Panc1 (cell line): ENCODE results near the gene DYNLRB1. TPM values are rescaled to one million over a fixed set of nuclear protein-coding genes. Genes with fewer than 3 reads are reported as not detected.

ENCODE experiments used
- ATAC-seq: fragments of 200-7000 bp; cut with Tn5 transposase; 2 replicates; pipeline ENCODE4 v1.9.1; 2020; ENCODE audit warnings: mild to moderate bottlenecking, moderate library complexity
- BruUV-seq: library from RNA; stranded (reverse); fragments of 400-500 nt; replicated peaks from 2 replicates; lab custom pipeline; 2021; lab: Mats Ljungman, UMichigan
- CTCF ChIA-PET: fragments of 300-600 bp; sonication (Branson Sonifier 250); formaldehyde crosslinking; loops from one replicate; lab custom pipeline; 2022; ENCODE audit warnings: antibody characterized with exemption; lab: Charles Lee
- POLR2A ChIA-PET: fragments of 300-600 bp; sonication (Branson Sonifier 250); formaldehyde crosslinking; loops from one replicate; lab custom pipeline; 2022; ENCODE audit warnings: antibody characterized with exemption; lab: Charles Lee
- DNase-seq: peaks from one replicate; pipeline ENCODE4 v3.0.0-alpha.2; 2010; ENCODE audit warnings: low read depth, low spot score
- H3K27ac ChIP-seq: 2 replicates; pipeline ENCODE4 v1.5.1; 2011; ENCODE audit warnings: mild to moderate bottlenecking, low read length, inconsistent platforms
- H3K27me3 ChIP-seq: fragments of 200-500 bp; sonication (Bioruptor generic); 2 replicates; pipeline ENCODE4 v1.6.0; 2014; ENCODE audit warnings: low read length, inconsistent platforms; ENCODE audit not compliant: control insufficient read depth, insufficient read depth
- H3K36me3 ChIP-seq: fragments of 200-500 bp; sonication (Bioruptor generic); 2 replicates; pipeline ENCODE4 v1.5.1; 2014; ENCODE audit warnings: inconsistent platforms, mild to moderate bottlenecking, low read length, moderate library complexity; ENCODE audit not compliant: control insufficient read depth, insufficient read depth
- H3K4me1 ChIP-seq: 2 replicates; pipeline ENCODE4 v1.5.1; 2011; ENCODE audit warnings: inconsistent platforms, mild to moderate bottlenecking, low read length, moderate library complexity; ENCODE audit not compliant: control insufficient read depth, insufficient read depth
- H3K4me3 ChIP-seq, 2 experiments: 2 replicates each; pipeline ENCODE4 v1.5.1; 2011 to 2012; ENCODE audit warnings: low read depth in 2 of 2, low read length in 2 of 2, mild to moderate bottlenecking in 2 of 2, inconsistent platforms in 1 of 2, moderate library complexity in 1 of 2
- H3K9me3 ChIP-seq: fragments of 200-500 bp; sonication (Bioruptor generic); 2 replicates; pipeline ENCODE4 v1.5.1; 2014; ENCODE audit warnings: low read depth, mild to moderate bottlenecking, inconsistent platforms, low read length, moderate library complexity; ENCODE audit not compliant: control insufficient read depth, insufficient read depth
- CTCF ChIP-seq: fragments of 450-650 bp; IDR thresholded peaks from 2 replicates; pipeline ENCODE4 v1.5.1; 2017; ENCODE audit warnings: mild to moderate bottlenecking
- POLR2AphosphoS5 ChIP-seq: IDR thresholded peaks from 2 replicates; pipeline ENCODE4 v1.6.1; 2012; ENCODE audit warnings: mild to moderate bottlenecking, low read depth, low read length, moderate library complexity
- REST ChIP-seq, 2 experiments: IDR thresholded peaks; 2 replicates each; pipeline ENCODE4 v1.6.1; 2011 to 2012; ENCODE audit warnings: low read depth in 2 of 2, control low read depth in 1 of 2, low read length in 1 of 2, mild to moderate bottlenecking in 1 of 2, moderate library complexity in 1 of 2; ENCODE audit not compliant: insufficient read depth in 1 of 2
- SIN3A ChIP-seq: IDR thresholded peaks from 2 replicates; pipeline ENCODE4 v1.6.1; 2012; ENCODE audit warnings: low read depth, mild to moderate bottlenecking, low read length, moderate library complexity, borderline replicate concordance; ENCODE audit not compliant: insufficient read depth
- TCF7L2 ChIP-seq: IDR thresholded peaks from 2 replicates; pipeline ENCODE4 v1.6.1; 2011; ENCODE audit warnings: mild to moderate bottlenecking, low read depth, low read length, inconsistent platforms
- in situ Hi-C: cut with HindIII; loops from 2 replicates; pipeline ENCODE4 v1.10.0; 2016; ENCODE audit warnings: low sequenced_read_pairs, low pct_unique_long_range_greater_than_20kb
- intact Hi-C: fragments of 100-400 bp; cut with micrococcal nuclease; formaldehyde crosslinking; loops from one replicate; pipeline ENCODE4 v1.10.0; 2022; ENCODE audit not compliant: unreplicated experiment
- total RNA-seq: library from RNA; stranded (reverse); gene quantifications from one replicate; pipeline ENCODE4 v1.2.1, GENCODE V29; 2021; ENCODE audit not compliant: unreplicated experiment

Gene DYNLRB1
- total RNA-seq, 1 experiment from 2014 or later: 155 TPM

GRCh38 chr20:34553366-34553867, 37.2 kb downstream of the DYNLRB1 start:
- CTCF ChIA-PET: no interaction called here
- Histone ChIP-seq H3K36me3 (no peaks in the 10 kb centered on the region), H3K4me1 (peaks cover 3% of the 10 kb centered on the region; the same call in 1 of the 2 replicates), H3K27me3 (no peaks in the 10 kb centered on the region), H3K4me3 (no peak overlapping the region), H3K27ac (no peak overlapping the region), H3K9me3 (no peaks in the 10 kb centered on the region)
- no peak for ATAC-seq
- TF ChIP-seq TCF7L2: no peak
- no peak for TF ChIP-seq REST (IDR thresholded peaks at IDR 0.05; ENCODE audit: insufficient read depth in 1 of 2, low read depth in 2 of 2, low read length in 1 of 2)
- no peak for TF ChIP-seq CTCF
- TF ChIP-seq SIN3A: no peak
- no peak for TF ChIP-seq POLR2AphosphoS5
- intact Hi-C loops (no loop called here), in situ Hi-C loops (no loop called here)
- no TSS peak for BruUV-seq
- DNase-seq: no peak
- POLR2A ChIA-PET: no interaction called here

- H3K36me3 ChIP-seq: no peaks in the 10 kb centered on the region
- H3K27ac ChIP-seq: peak overlapping the region; percentile 80
- no peak; the same call in 1 of the 2 replicates for ATAC-seq
- H3K4me1 ChIP-seq: peaks cover 3% of the 10 kb centered on the region; the same call in 1 of the 2 replicates
- H3K9me3 ChIP-seq: no peaks in the 10 kb centered on the region
- H3K27me3 ChIP-seq: no peaks in the 10 kb centered on the region
- H3K4me3 ChIP-seq: peak overlapping the region; percentile 81 to 92
- intact Hi-C loops: no loop called here
- in situ Hi-C loops: no loop called here
- no peak for DNase-seq
- POLR2A ChIA-PET: no interaction called here
- no TSS peak for BruUV-seq
- CTCF ChIA-PET: no interaction called here
- TF ChIP-seq POLR2AphosphoS5 (no peak), REST (IDR thresholded peaks at IDR 0.05; ENCODE audit: insufficient read depth in 1 of 2, low read depth in 2 of 2, low read length in 1 of 2) (no peak), CTCF (no peak), SIN3A (no peak), TCF7L2 (no peak)
These were observed 41.7 kb downstream of the DYNLRB1 start for GRCh38 chr20:34557936-34558319.
